ENCODE results near the gene SLAMF7. TPM values are rescaled to one million over a fixed set of nuclear protein-coding genes. Genes with fewer than 3 reads are reported as not detected.
A peak's percentile ranks its signal among the peaks of the same experiment; 100 is the strongest.

SLAMF7 gene
- total RNA-seq, 1 donor from 2014 or later, result 18.4 TPM

GRCh38 chr1:160756849-160757201 is 17.8 kb downstream of the SLAMF7 start:
- H3K4me3 Mint-ChIP-seq, result peak overlapping the region; percentile 2
- no peak for DNase-seq
- H3K27ac Mint-ChIP-seq, result peak overlapping the region; percentile 86
- peaks cover 28% of the 10 kb centered on the region for H3K9me3 Mint-ChIP-seq
- peaks cover 42% of the 10 kb centered on the region for H3K4me1 Mint-ChIP-seq
- no peaks in the 10 kb centered on the region for H3K27me3 Mint-ChIP-seq
- intact Hi-C loops (cut with micrococcal nuclease), result no loop called here
- H3K36me3 Mint-ChIP-seq (ENCODE audit: low read depth), result peaks cover 26% of the 10 kb centered on the region

DNA sequence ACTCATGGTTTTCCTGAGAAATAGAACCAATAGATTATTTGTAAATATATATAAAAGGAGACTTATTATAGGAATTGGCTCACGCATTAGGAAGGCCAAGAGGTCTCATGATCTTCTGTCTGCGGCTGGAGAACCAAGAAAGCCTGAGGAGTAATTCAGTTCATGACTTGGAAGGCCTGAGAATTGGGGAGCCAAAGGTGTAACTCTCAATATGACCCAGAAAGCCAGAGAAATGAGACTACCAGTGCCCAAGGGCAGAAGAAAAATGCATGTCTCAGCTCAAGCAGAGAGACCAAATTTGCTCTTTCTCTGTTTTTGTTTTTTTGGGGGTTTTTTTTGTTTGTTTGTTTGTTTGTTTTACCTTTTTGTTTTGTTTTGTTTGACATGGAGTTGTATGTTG is 19.5 kb downstream of the SLAMF7 start:
- Mint-ChIP-seq H3K9me3 (peaks cover 31% of the 10 kb centered on the region), H3K4me1 (peaks cover 31% of the 10 kb centered on the region)

GRCh38 chr1:160759740-160760139 is 20.7 kb downstream of the SLAMF7 start:
- no peak overlapping the region for H3K27ac Mint-ChIP-seq
- intact Hi-C loops (cut with micrococcal nuclease), result no loop called here
- H3K4me3 Mint-ChIP-seq, result no peak overlapping the region
- no peaks in the 10 kb centered on the region for H3K27me3 Mint-ChIP-seq
- H3K4me1 Mint-ChIP-seq, result peaks cover 31% of the 10 kb centered on the region
- peaks cover 31% of the 10 kb centered on the region for H3K9me3 Mint-ChIP-seq
- DNase-seq, result no peak
- H3K36me3 Mint-ChIP-seq (ENCODE audit: low read depth), result peaks cover 10% of the 10 kb centered on the region

More for the DNA sequence above, 19.5 kb downstream of the SLAMF7 start:
- intact Hi-C loops (cut with micrococcal nuclease), result no loop called here
- peaks cover 17% of the 10 kb centered on the region for H3K36me3 Mint-ChIP-seq (ENCODE audit: low read depth)
- no peaks in the 10 kb centered on the region for H3K27me3 Mint-ChIP-seq
- no peak overlapping the region for H3K27ac Mint-ChIP-seq
- no peak overlapping the region for H3K4me3 Mint-ChIP-seq
- no peak for DNase-seq

DNA sequence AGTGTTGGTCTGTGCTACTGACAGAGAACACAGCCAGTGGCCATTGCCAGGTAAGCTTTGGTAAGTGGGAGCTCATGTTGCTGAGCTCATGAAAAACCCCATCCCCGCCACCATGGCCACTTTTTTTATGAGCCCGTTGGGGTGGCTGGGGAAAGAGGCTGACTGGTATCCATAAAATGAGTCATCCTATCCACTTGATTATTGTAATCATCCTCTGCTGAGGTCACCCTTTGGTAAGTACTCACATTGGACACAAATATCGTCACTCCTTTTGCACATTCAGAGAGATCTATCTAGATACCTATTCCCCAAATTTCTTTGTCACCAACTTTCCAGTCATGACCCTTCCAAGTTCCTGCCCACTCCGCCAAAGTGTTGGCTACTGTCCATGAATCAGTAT is 22.0 kb downstream of the SLAMF7 start:
- no peaks in the 10 kb centered on the region for H3K27me3 Mint-ChIP-seq
- H3K4me3 Mint-ChIP-seq, result no peak overlapping the region
- H3K36me3 Mint-ChIP-seq (ENCODE audit: low read depth), result peaks cover 10% of the 10 kb centered on the region
- intact Hi-C loops (cut with micrococcal nuclease), result no loop called here
- no peak overlapping the region for H3K27ac Mint-ChIP-seq
- DNase-seq, result no peak
- peaks cover 25% of the 10 kb centered on the region for H3K4me1 Mint-ChIP-seq
- H3K9me3 Mint-ChIP-seq, result peaks cover 27% of the 10 kb centered on the region

- Mint-ChIP-seq H3K4me3 (no peak overlapping the region), H3K9me3 (peaks cover 23% of the 10 kb centered on the region), H3K27me3 (no peaks in the 10 kb centered on the region), H3K4me1 (peaks cover 24% of the 10 kb centered on the region), H3K27ac (no peak overlapping the region), H3K36me3 (ENCODE audit: low read depth) (peaks cover 8% of the 10 kb centered on the region)
- DNase-seq, result no peak
- intact Hi-C loops (cut with micrococcal nuclease), result no loop called here
Measured at GRCh38 chr1:160761886-160762285, 22.8 kb downstream of the SLAMF7 start.

GRCh38 chr1:160763993-160764392 is 24.9 kb downstream of the SLAMF7 start:
- no peak overlapping the region for H3K27ac Mint-ChIP-seq
- no peak for DNase-seq
- H3K27me3 Mint-ChIP-seq, result peaks cover 2% of the 10 kb centered on the region
- intact Hi-C loops (cut with micrococcal nuclease), result no loop called here
- H3K9me3 Mint-ChIP-seq, result peaks cover 19% of the 10 kb centered on the region
- peaks cover 32% of the 10 kb centered on the region for H3K4me1 Mint-ChIP-seq
- peaks cover 9% of the 10 kb centered on the region for H3K36me3 Mint-ChIP-seq (ENCODE audit: low read depth)
- H3K4me3 Mint-ChIP-seq, result no peak overlapping the region

GRCh38 chr1:160767395-160768294 is 28.6 kb downstream of the SLAMF7 start:
- intact Hi-C loops (cut with micrococcal nuclease), result loop anchor here (1.0 to 5.0 kb wide), 6 partner anchors 23 to 140 kb away; no protein-coding TSS in a partner anchor
- Mint-ChIP-seq H3K9me3 (no peaks in the 10 kb centered on the region), H3K36me3 (ENCODE audit: low read depth) (peaks cover 5% of the 10 kb centered on the region), H3K27ac (peak overlapping the region; percentile 98), H3K4me3 (peak overlapping the region; percentile 88), H3K27me3 (peaks cover 2% of the 10 kb centered on the region), H3K4me1 (peaks cover 30% of the 10 kb centered on the region)
- peak; percentile 80 for DNase-seq

DNA sequence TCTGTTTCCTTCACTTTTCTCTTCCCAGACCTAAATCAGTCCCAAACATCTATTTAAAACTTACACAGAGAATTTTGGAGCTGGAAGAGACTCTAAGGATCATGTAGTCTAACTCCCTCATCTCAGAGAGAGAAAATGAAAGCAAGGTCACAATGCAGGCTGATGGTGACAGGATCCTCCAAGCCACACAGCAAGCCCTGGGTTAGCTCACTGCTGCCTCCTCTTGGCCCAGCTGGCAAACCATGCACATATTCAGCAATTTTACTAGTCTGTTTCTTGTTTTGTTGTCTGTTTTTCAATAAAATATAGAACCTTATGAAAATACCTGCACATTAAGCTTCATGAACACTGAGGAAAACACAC is 29.2 kb downstream of the SLAMF7 start:
- Mint-ChIP-seq H3K9me3 (no peaks in the 10 kb centered on the region), H3K36me3 (ENCODE audit: low read depth) (peaks cover 5% of the 10 kb centered on the region), H3K27ac (peak overlapping the region; percentile 98), H3K4me3 (peak overlapping the region; percentile 88), H3K27me3 (peaks cover 2% of the 10 kb centered on the region), H3K4me1 (peaks cover 33% of the 10 kb centered on the region)
- intact Hi-C loops (cut with micrococcal nuclease), result loop anchor here (1.0 to 5.0 kb wide), 3 partner anchors 41 to 141 kb away; no protein-coding TSS in a partner anchor
- peak; percentile 95 for DNase-seq

- intact Hi-C loops (cut with micrococcal nuclease), result no loop called here
- no peak for DNase-seq
- Mint-ChIP-seq H3K4me3 (no peak overlapping the region), H3K27me3 (no peaks in the 10 kb centered on the region), H3K9me3 (no peaks in the 10 kb centered on the region), H3K4me1 (peaks cover 43% of the 10 kb centered on the region), H3K27ac (no peak overlapping the region), H3K36me3 (ENCODE audit: low read depth) (no peaks in the 10 kb centered on the region)
Measured at GRCh38 chr1:160772331-160772730, 33.3 kb downstream of the SLAMF7 start.

GRCh38 chr1:160773093-160773492 is 34.0 kb downstream of the SLAMF7 start:
- DNase-seq, result no peak
- H3K36me3 Mint-ChIP-seq (ENCODE audit: low read depth), result no peaks in the 10 kb centered on the region
- H3K27ac Mint-ChIP-seq, result no peak overlapping the region
- H3K4me3 Mint-ChIP-seq, result no peak overlapping the region
- intact Hi-C loops (cut with micrococcal nuclease), result no loop called here
- no peaks in the 10 kb centered on the region for H3K27me3 Mint-ChIP-seq
- no peaks in the 10 kb centered on the region for H3K9me3 Mint-ChIP-seq
- peaks cover 39% of the 10 kb centered on the region for H3K4me1 Mint-ChIP-seq

GRCh38 chr1:160774886-160775719 is 36.1 kb downstream of the SLAMF7 start:
- no peaks in the 10 kb centered on the region for H3K36me3 Mint-ChIP-seq (ENCODE audit: low read depth)
- H3K4me3 Mint-ChIP-seq, result peak overlapping the region; percentile 6
- intact Hi-C loops (cut with micrococcal nuclease), result no loop called here
- no peak for DNase-seq
- H3K27ac Mint-ChIP-seq, result peak overlapping the region; percentile 39
- H3K27me3 Mint-ChIP-seq, result no peaks in the 10 kb centered on the region
- no peaks in the 10 kb centered on the region for H3K9me3 Mint-ChIP-seq
- H3K4me1 Mint-ChIP-seq, result peaks cover 36% of the 10 kb centered on the region

GRCh38 chr1:160776178-160776577 is 37.1 kb downstream of the SLAMF7 start:
- no peak for DNase-seq
- no peak overlapping the region for H3K27ac Mint-ChIP-seq
- no peaks in the 10 kb centered on the region for H3K27me3 Mint-ChIP-seq
- intact Hi-C loops (cut with micrococcal nuclease), result loop anchor here (2.0 kb wide), 1 partner anchor 55 kb away; no protein-coding TSS in a partner anchor
- H3K4me3 Mint-ChIP-seq, result no peak overlapping the region
- no peaks in the 10 kb centered on the region for H3K9me3 Mint-ChIP-seq
- peaks cover 34% of the 10 kb centered on the region for H3K4me1 Mint-ChIP-seq
- no peaks in the 10 kb centered on the region for H3K36me3 Mint-ChIP-seq (ENCODE audit: low read depth)

DNA sequence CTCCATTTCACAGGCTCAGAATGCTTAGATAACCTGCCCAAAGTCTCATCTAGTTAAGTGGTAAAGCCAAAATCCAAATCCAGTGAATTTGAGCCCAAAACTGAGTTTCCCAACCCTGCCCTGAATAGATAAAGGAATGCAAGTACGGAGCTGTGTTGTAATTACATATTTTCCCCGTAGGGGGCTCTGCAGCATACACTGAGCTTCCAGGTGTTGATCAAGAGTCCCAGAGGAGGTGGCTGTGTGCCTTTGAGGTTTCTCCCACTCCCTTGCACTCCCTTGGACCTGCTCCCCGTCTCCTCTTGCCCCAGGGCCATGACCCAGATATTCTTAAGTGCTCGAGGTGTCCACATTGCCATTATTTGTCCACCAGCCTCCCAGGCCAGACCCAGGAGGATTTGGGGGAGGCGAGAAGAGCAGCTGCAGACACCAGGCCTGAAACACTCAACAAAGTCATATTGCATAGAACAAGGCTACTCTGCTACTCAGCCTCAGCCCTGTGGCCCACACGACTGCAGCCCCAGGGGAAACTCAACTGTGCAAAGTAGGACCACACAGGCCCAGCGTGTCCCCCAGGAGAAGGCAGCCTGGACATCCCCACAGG is 38.5 kb downstream of the SLAMF7 start:
- Mint-ChIP-seq H3K4me3 (no peak overlapping the region), H3K36me3 (ENCODE audit: low read depth) (no peaks in the 10 kb centered on the region), H3K9me3 (no peaks in the 10 kb centered on the region), H3K27me3 (no peaks in the 10 kb centered on the region), H3K27ac (no peak overlapping the region), H3K4me1 (peaks cover 41% of the 10 kb centered on the region)
- intact Hi-C loops (cut with micrococcal nuclease), result loop anchor here (1.0 to 2.0 kb wide), 2 partner anchors 53 to 174 kb away; no protein-coding TSS in a partner anchor
- peak; percentile 87 for DNase-seq
